Measurements from ENCODE around the gene MAP3K14.

Gene MAP3K14

GRCh38 chr17:45218895-45219661 lies 97.7 kb downstream of the MAP3K14 start:
- peak; percentile 85 for DNase-seq

Data from activated naive CD4-positive, alpha-beta T cell treated with anti-CD3 and anti-CD28 coated beads, Interleukin-2, amount 50 U/mL, for 16 hours (primary cell).